GM23338 (cell line): ENCODE results near the gene RUSF1. TPM values are rescaled to one million over a fixed set of nuclear protein-coding genes. Genes with fewer than 3 reads are reported as not detected.

Experiments used
- ATAC-seq: fragments of 200-7000 bp; cut with Tn5 transposase; 3 replicates; pipeline ENCODE4 v1.9.1; 2020
- DNase-seq: peaks from one replicate; pipeline ENCODE4 v3.0.0-alpha.2; 2015; ENCODE audit warnings: low spot score
- H2AFZ ChIP-seq: fragments of 200-600 bp; sonication (generic); 2 replicates; pipeline ENCODE4 v1.8.0; 2016; ENCODE audit warnings: antibody characterized with exemption, mild to moderate bottlenecking, moderate library complexity
- H3F3A ChIP-seq: fragments of 200-600 bp; sonication (generic); replicated peaks from 2 replicates; pipeline ENCODE4 v1.8.0; 2017; ENCODE audit warnings: antibody characterized with exemption, mixed run types, low read depth
- H3K27ac ChIP-seq: fragments of 200-600 bp; sonication (generic); 2 replicates; pipeline ENCODE4 v1.6.1; 2016; ENCODE audit warnings: low read depth
- H3K27me3 ChIP-seq: fragments of 200-600 bp; sonication (generic); 2 replicates; pipeline ENCODE4 v1.8.0; 2016; ENCODE audit warnings: mild to moderate bottlenecking, mixed run types, moderate library complexity; ENCODE audit not compliant: insufficient read depth
- H3K36me3 ChIP-seq: fragments of 200-600 bp; sonication (generic); 2 replicates; pipeline ENCODE4 v1.8.0; 2016; ENCODE audit warnings: mild to moderate bottlenecking; ENCODE audit not compliant: insufficient read depth
- H3K4me1 ChIP-seq: fragments of 200-600 bp; sonication (generic); 2 replicates; pipeline ENCODE4 v1.8.0; 2016; ENCODE audit warnings: mild to moderate bottlenecking, moderate library complexity; ENCODE audit not compliant: insufficient read depth
- H3K4me2 ChIP-seq: fragments of 200-600 bp; sonication (generic); 2 replicates; pipeline ENCODE4 v1.7.1; 2017; ENCODE audit warnings: mixed run types
- H3K4me3 ChIP-seq: fragments of 200-600 bp; sonication (generic); 2 replicates; pipeline ENCODE4 v1.6.1; 2016; ENCODE audit warnings: mixed run types
- H3K79me2 ChIP-seq: fragments of 200-600 bp; sonication (generic); replicated peaks from 2 replicates; pipeline ENCODE4 v1.8.0; 2017; ENCODE audit warnings: mild to moderate bottlenecking; ENCODE audit not compliant: insufficient read depth
- H3K9me2 ChIP-seq: fragments of 200-600 bp; sonication (generic); 2 replicates; pipeline ENCODE4 v1.8.0; 2017; ENCODE audit not compliant: insufficient read depth
- H4K20me1 ChIP-seq: fragments of 200-600 bp; sonication (generic); replicated peaks from 2 replicates; pipeline ENCODE4 v1.8.0; 2017; ENCODE audit warnings: mild to moderate bottlenecking; ENCODE audit not compliant: insufficient read depth
- H3K27ac Mint-ChIP-seq: 2 replicates; pipeline ENCODE4 v1.8.0; 2020; ENCODE audit warnings: inconsistent platforms, mild to moderate bottlenecking, moderate library complexity, mixed read lengths
- H3K27me3 Mint-ChIP-seq: 3 replicates; pipeline ENCODE4 v1.8.0; 2022; ENCODE audit warnings: low read depth, mild to moderate bottlenecking, moderate library complexity, mixed read lengths, inconsistent platforms; ENCODE audit not compliant: insufficient read depth, poor library complexity
- H3K36me3 Mint-ChIP-seq: 3 replicates; pipeline ENCODE4 v1.8.0; 2021; ENCODE audit warnings: low read depth, mild to moderate bottlenecking, inconsistent platforms, moderate library complexity, mixed read lengths
- H3K4me1 Mint-ChIP-seq: 3 replicates; pipeline ENCODE4 v1.8.0; 2020; ENCODE audit warnings: mild to moderate bottlenecking, inconsistent platforms, mixed read lengths
- H3K4me3 Mint-ChIP-seq: 3 replicates; pipeline ENCODE4 v1.8.0; 2021; ENCODE audit warnings: moderate library complexity, mild to moderate bottlenecking, inconsistent platforms, mixed read lengths
- H3K9me3 Mint-ChIP-seq: 3 replicates; pipeline ENCODE4 v1.8.0; 2020; ENCODE audit warnings: moderate library complexity, mild to moderate bottlenecking, inconsistent platforms, mixed read lengths
- CREB1 ChIP-seq: fragments of 250-450 bp; sonication (Bioruptor Pico); IDR thresholded peaks from 2 replicates; pipeline ENCODE4 v1.5.0; 2020; ENCODE audit warnings: low read depth, mild to moderate bottlenecking, moderate library complexity
- CTCF ChIP-seq, 2 experiments: fragments of 200-600 bp in 1 of 2; sonication (generic) in 1 of 2; conservative IDR thresholded peaks; 2 replicates each; pipeline versions ENCODE4 v1.5.1 to v1.6.1; 2016 to 2017; ENCODE audit warnings: antibody characterized with exemption in 2 of 2, low read depth in 2 of 2, mild to moderate bottlenecking in 2 of 2, moderate library complexity in 1 of 2
- ETS1 ChIP-seq: IDR thresholded peaks from 2 replicates; pipeline ENCODE4 v1.6.1; 2016; ENCODE audit warnings: antibody characterized with exemption
- EZH2 ChIP-seq: fragments of 200-600 bp; sonication (generic); IDR thresholded peaks from one replicate; pipeline ENCODE4 v1.8.0; 2017; ENCODE audit warnings: antibody characterized with exemption, mild to moderate bottlenecking, low read depth; ENCODE audit not compliant: unreplicated experiment
- NANOG ChIP-seq: IDR thresholded peaks from 2 replicates; pipeline ENCODE4 v1.6.1; 2016; ENCODE audit warnings: antibody characterized with exemption, borderline replicate concordance
- REST ChIP-seq: IDR thresholded peaks from one replicate; pipeline ENCODE4 v1.6.1; 2018; ENCODE audit warnings: antibody characterized with exemption; ENCODE audit not compliant: unreplicated experiment
- STAT1 ChIP-seq: IDR thresholded peaks from one replicate; pipeline ENCODE4 v1.6.1; 2016; ENCODE audit warnings: antibody characterized with exemption; ENCODE audit not compliant: unreplicated experiment
- ZNF114 ChIP-seq: fragments of 250-450 bp; sonication (Bioruptor Pico); IDR thresholded peaks from 2 replicates; pipeline ENCODE4 v1.5.0; 2020; ENCODE audit warnings: mild to moderate bottlenecking, moderate library complexity
- polyA plus RNA-seq: library from polyadenylated mRNA; unstranded; fragments of >200 nt; fragmentation: Nextera tagmentation; extraction: Ambion mirVana; gene quantifications from 2 replicates; pipeline ENCODE4 v1.2.1, GENCODE V29; 2016
- total RNA-seq: library from RNA; depleted of rRNA; stranded (reverse); fragments of >200 nt; shearing (Covaris generic); gene quantifications from 2 replicates; pipeline ENCODE4 v1.2.3, GENCODE V29; 2014

RUSF1 gene
- total and polyA plus RNA-seq, 2 experiments from 2014 or later: 8.9 to 36.1 TPM

GRCh38 chr16:31517800-31518402, 9.7 kb upstream of the RUSF1 start (continued):
- TF ChIP-seq EZH2: no peak
- TF ChIP-seq REST: no peak
- TF ChIP-seq CTCF (conservative IDR thresholded peaks at IDR 0.05; ENCODE audit: low read depth in 2 of 2): no peak
- TF ChIP-seq STAT1: no peak
- TF ChIP-seq ETS1: no peak
- no peak for TF ChIP-seq NANOG
- TF ChIP-seq ZNF114 (CRISPR knock-in tag): no peak

- no peak overlapping the region for H3K27ac ChIP-seq
- H3K4me1 Mint-ChIP-seq: peaks cover 22% of the 10 kb centered on the region; the same call in 2 of the 3 replicates
- DNase-seq (no peak), ATAC-seq (no peak)
- TF ChIP-seq NANOG: no peak
- TF ChIP-seq ETS1: no peak
- no peak for TF ChIP-seq CREB1
- H3K4me2 ChIP-seq: no peak overlapping the region
- peaks cover 2% of the 10 kb centered on the region for H3K27me3 Mint-ChIP-seq
- H3K36me3 ChIP-seq: no peaks in the 10 kb centered on the region; the same call in 1 of the 2 replicates
- H3K4me3 ChIP-seq: no peak overlapping the region
- no peaks in the 10 kb centered on the region for H3K9me2 ChIP-seq
- no peaks in the 10 kb centered on the region for H3K27me3 ChIP-seq
- H4K20me1 ChIP-seq: no peaks in the 10 kb centered on the region
- peaks cover 4% of the 10 kb centered on the region; the same call in 1 of the 2 replicates for H3K4me1 ChIP-seq
- no peaks in the 10 kb centered on the region for H3F3A ChIP-seq
- H3K27ac Mint-ChIP-seq: no peak overlapping the region
- peaks cover 22% of the 10 kb centered on the region for H3K9me3 Mint-ChIP-seq
- H2AFZ ChIP-seq: no peak overlapping the region
- no peaks in the 10 kb centered on the region for H3K79me2 ChIP-seq
- H3K36me3 Mint-ChIP-seq: peaks cover 8% of the 10 kb centered on the region; the same call in 2 of the 3 replicates
- no peak overlapping the region for H3K4me3 Mint-ChIP-seq
Measured at GRCh38 chr16:31513884-31514283, 5.7 kb upstream of the RUSF1 start.
